Measurements from ENCODE around the gene UBE3B. TPM values are rescaled to one million over a fixed set of nuclear protein-coding genes. Genes with fewer than 3 reads are reported as not detected.

Gene UBE3B
- total and polyA plus RNA-seq, 4 donors: 10.0 to 58.9 (median 26.8) TPM

DNA sequence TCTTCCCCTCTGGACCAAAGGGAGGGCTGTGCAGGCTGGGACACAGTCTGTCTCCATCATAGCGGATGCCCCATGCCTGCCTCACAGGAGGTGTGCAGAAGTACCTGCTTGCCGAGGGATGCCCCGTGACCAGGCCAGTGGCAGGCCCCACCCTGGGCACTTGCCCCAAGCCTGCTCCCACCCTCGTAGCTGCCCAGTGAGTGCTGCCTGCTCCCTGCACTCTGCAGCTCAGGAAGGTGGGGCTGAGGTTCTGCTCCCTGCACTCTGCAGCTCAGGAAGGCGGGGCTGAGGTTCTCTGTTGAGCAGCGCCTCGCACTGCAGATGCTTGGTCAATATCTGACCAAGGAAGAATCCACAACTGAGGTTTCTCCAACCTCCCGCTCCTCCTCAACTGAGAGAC, 89.0 kb downstream of the UBE3B start:
- Histone ChIP-seq H3K9ac (ENCODE audit: insufficient read depth in 1 of 2, low read length in 2 of 2) (no peak overlapping the region), H3K9me3 (ENCODE audit: control insufficient read depth in 4 of 4, insufficient read depth in 3 of 4, low read length in 3 of 4) (peaks cover 0 to 1% (median 0%) of the 10 kb centered on the region in 4 donors), H3K4me3 (no peak overlapping the region), H3K27me3 (ENCODE audit: control insufficient read depth in 3 of 3, insufficient read depth in 3 of 3, low read length in 2 of 3) (no peaks in the 10 kb centered on the region), H3K27ac (ENCODE audit: low read depth in 1 of 2, low read length in 1 of 2) (no peak overlapping the region), H3K4me1 (ENCODE audit: control insufficient read depth in 5 of 5, insufficient read depth in 5 of 5, low read length in 5 of 5) (no peaks in the 10 kb centered on the region), H3K36me3 (ENCODE audit: control insufficient read depth in 4 of 4, insufficient read depth in 4 of 4, low read length in 4 of 4) (peaks cover 4 to 48% (median 15%) of the 10 kb centered on the region in 4 donors)
- WGBS, 2 donors: 95% methylated on average over 8 of the region's 8 CpGs
- no peak for DNase-seq
- no peak for ATAC-seq (ENCODE audit: insufficient read depth, low FRiP score)
- TF ChIP-seq, protein P1, sequence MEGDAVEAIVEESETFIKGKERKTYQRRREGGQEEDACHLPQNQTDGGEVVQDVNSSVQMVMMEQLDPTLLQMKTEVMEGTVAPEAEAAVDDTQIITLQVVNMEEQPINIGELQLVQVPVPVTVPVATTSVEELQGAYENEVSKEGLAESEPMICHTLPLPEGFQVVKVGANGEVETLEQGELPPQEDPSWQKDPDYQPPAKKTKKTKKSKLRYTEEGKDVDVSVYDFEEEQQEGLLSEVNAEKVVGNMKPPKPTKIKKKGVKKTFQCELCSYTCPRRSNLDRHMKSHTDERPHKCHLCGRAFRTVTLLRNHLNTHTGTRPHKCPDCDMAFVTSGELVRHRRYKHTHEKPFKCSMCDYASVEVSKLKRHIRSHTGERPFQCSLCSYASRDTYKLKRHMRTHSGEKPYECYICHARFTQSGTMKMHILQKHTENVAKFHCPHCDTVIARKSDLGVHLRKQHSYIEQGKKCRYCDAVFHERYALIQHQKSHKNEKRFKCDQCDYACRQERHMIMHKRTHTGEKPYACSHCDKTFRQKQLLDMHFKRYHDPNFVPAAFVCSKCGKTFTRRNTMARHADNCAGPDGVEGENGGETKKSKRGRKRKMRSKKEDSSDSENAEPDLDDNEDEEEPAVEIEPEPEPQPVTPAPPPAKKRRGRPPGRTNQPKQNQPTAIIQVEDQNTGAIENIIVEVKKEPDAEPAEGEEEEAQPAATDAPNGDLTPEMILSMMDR (IDR thresholded peaks at IDR 0.05; ENCODE audit: control extremely low read depth, extremely low read depth): no peak

DNA sequence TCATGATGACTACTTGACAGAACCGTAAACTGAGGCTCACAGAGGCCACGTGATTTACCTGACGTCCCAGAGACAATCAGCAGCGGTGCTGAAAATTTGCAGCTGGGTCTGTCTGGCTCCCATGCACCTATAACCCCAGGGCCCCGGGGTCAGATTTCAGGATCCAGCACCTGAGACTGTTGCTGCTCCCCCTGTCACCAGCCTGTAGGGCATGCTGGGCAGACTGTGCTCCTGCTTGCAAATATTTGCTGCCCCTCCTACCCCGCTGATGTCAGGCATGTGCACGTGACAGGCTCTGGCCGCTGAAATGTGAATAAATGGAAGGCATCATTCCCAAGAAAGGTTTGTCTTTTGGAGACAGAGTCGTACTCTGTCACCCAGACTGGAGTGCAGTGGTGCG, 89.9 kb downstream of the UBE3B start:
- ATAC-seq (ENCODE audit: insufficient read depth, low FRiP score) (no peak), DNase-seq (no peak)
- Histone ChIP-seq H3K9me3 (ENCODE audit: control insufficient read depth in 4 of 4, insufficient read depth in 3 of 4, low read length in 3 of 4) (peaks cover 0 to under 1% (median 0%) of the 10 kb centered on the region in 4 donors), H3K27me3 (ENCODE audit: control insufficient read depth in 3 of 3, insufficient read depth in 3 of 3, low read length in 2 of 3) (no peaks in the 10 kb centered on the region), H3K4me3 (no peak overlapping the region), H3K27ac (ENCODE audit: low read depth in 1 of 2, low read length in 1 of 2) (no peak overlapping the region), H3K36me3 (ENCODE audit: control insufficient read depth in 4 of 4, insufficient read depth in 4 of 4, low read length in 4 of 4) (peaks cover 4 to 47% (median 14%) of the 10 kb centered on the region in 4 donors), H3K9ac (ENCODE audit: insufficient read depth in 1 of 2, low read length in 2 of 2) (no peak overlapping the region), H3K4me1 (ENCODE audit: control insufficient read depth in 5 of 5, insufficient read depth in 5 of 5, low read length in 5 of 5) (peaks cover 0 to under 1% (median 0%) of the 10 kb centered on the region in 5 donors)
- 89 to 92% methylated on average over 10 of the region's 10 CpGs for WGBS, 2 donors
- TF ChIP-seq, protein P1 (IDR thresholded peaks at IDR 0.05; ENCODE audit: control extremely low read depth, extremely low read depth): no peak

DNA sequence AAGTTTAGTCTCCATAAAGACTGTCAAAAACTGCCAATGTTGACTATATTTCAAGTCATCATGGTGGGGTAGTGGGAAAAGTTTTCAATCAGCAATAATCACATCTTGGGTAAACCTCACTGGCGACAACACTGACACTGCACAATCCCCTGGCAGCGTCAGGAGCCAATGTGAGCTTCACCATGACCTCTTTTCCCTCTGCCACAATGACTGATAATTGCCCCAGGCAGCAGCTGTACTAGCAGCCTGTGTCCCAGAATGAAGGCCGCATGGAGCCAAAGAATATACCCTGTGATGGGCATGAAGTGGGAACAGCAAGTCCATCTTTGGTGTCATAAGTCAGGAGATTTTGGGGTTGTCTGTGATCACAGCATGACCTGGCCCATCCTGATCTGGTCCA, 90.5 kb downstream of the UBE3B start:
- Histone ChIP-seq H3K9ac (ENCODE audit: insufficient read depth in 1 of 2, low read length in 2 of 2) (no peak overlapping the region), H3K36me3 (ENCODE audit: control insufficient read depth in 4 of 4, insufficient read depth in 4 of 4, low read length in 4 of 4) (peaks cover 4 to 41% (median 10%) of the 10 kb centered on the region in 4 donors), H3K9me3 (ENCODE audit: control insufficient read depth in 4 of 4, insufficient read depth in 3 of 4, low read length in 3 of 4) (no peaks in the 10 kb centered on the region), H3K4me3 (no peak overlapping the region), H3K27ac (ENCODE audit: low read depth in 1 of 2, low read length in 1 of 2) (no peak overlapping the region), H3K27me3 (ENCODE audit: control insufficient read depth in 3 of 3, insufficient read depth in 3 of 3, low read length in 2 of 3) (no peaks in the 10 kb centered on the region), H3K4me1 (ENCODE audit: control insufficient read depth in 5 of 5, insufficient read depth in 5 of 5, low read length in 5 of 5) (peaks cover 0 to 7% (median 0%) of the 10 kb centered on the region in 5 donors)
- TF ChIP-seq, protein P1 (IDR thresholded peaks at IDR 0.05; ENCODE audit: control extremely low read depth, extremely low read depth): no peak
- no peak for ATAC-seq (ENCODE audit: insufficient read depth, low FRiP score)
- 91 to 93% methylated on average over 3 of the region's 3 CpGs for WGBS, 2 donors
- no peak for DNase-seq

DNA sequence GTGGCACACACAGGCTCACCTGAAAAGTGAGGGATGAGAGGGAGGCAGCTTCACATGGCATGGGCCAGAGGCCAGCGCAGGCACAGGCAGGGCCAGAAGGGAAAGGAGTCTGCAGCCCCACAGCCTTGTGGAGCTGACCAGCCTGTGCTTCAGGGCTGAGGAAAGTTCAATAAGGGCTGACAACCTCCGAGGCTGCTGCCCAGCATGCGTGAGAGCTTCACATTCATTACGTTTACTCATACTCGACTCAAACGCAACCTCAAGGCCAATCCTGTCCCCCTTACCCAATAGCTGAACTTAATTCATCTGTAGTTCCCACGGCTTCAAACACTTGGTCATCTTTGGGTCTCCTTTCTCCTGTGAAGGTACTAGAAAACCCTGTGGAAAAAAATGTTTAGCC, 91.1 kb downstream of the UBE3B start:
- Histone ChIP-seq H3K9ac (ENCODE audit: insufficient read depth in 1 of 2, low read length in 2 of 2) (no peak overlapping the region), H3K4me1 (ENCODE audit: control insufficient read depth in 5 of 5, insufficient read depth in 5 of 5, low read length in 5 of 5) (peaks cover 0 to 9% (median 0%) of the 10 kb centered on the region in 5 donors), H3K27ac (ENCODE audit: low read depth in 1 of 2, low read length in 1 of 2) (no peak overlapping the region), H3K9me3 (ENCODE audit: control insufficient read depth in 4 of 4, insufficient read depth in 3 of 4, low read length in 3 of 4) (no peaks in the 10 kb centered on the region), H3K4me3 (no peak overlapping the region), H3K36me3 (ENCODE audit: control insufficient read depth in 4 of 4, insufficient read depth in 4 of 4, low read length in 4 of 4) (peaks cover 4 to 39% (median 9%) of the 10 kb centered on the region in 4 donors), H3K27me3 (ENCODE audit: control insufficient read depth in 3 of 3, insufficient read depth in 3 of 3, low read length in 2 of 3) (no peaks in the 10 kb centered on the region)
- ATAC-seq (ENCODE audit: insufficient read depth, low FRiP score): no peak
- no peak for DNase-seq
- TF ChIP-seq, protein P1 (IDR thresholded peaks at IDR 0.05; ENCODE audit: control extremely low read depth, extremely low read depth): no peak
- 88 to 93% methylated on average over 7 of the region's 7 CpGs for WGBS, 2 donors
